ENCODE measurements around the gene DSN1. TPM values are rescaled to one million over a fixed set of nuclear protein-coding genes. Genes with fewer than 3 reads are reported as not detected.

DSN1 gene
- total and polyA plus RNA-seq, 8 donors: 1.9 to 6.3 (median 3.3) TPM

DNA sequence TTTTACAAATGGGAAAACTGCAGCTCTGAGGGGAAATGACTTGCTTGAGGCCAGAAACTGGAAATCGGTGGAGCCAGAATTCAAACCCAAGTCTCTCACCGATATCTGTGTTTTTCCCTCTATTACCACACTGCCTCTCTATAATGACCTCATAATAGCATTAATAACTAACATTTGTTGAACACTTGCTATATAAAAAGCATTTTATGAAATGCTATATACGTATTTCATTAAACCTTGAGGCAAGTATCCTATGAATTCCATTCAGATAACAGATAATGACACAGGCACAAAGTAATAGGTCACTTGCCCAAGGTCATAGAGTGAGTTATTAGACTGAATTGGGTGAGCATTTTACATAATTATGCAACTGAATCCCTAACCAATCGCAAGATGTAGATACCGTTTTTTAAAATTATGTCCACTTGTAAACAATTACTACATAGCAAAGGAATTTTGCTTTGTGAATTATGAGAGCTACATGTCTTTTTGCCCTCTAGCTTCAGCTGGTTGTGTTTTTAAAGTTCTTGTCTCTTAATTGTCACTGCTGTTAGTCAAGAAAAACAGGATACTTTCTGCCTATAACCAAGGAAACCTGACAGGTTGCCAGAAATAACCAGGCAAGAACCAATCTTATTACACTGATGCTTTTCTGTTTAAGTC, 4.7 kb downstream of the DSN1 start:
- intact Hi-C loops (cut with DNase I): no loop called here
- Histone ChIP-seq H3K9me3 (no peaks in the 10 kb centered on the region), H3K36me3 (no peaks in the 10 kb centered on the region), H3K4me3 (no peak overlapping the region), H3K27ac (no peak overlapping the region), H3K27me3 (no peaks in the 10 kb centered on the region), H3K4me1 (no peaks in the 10 kb centered on the region)
- DNase-seq (no peak), ATAC-seq (no peak), FAIRE-seq (no peak)
- TF ChIP-seq, protein P1, sequence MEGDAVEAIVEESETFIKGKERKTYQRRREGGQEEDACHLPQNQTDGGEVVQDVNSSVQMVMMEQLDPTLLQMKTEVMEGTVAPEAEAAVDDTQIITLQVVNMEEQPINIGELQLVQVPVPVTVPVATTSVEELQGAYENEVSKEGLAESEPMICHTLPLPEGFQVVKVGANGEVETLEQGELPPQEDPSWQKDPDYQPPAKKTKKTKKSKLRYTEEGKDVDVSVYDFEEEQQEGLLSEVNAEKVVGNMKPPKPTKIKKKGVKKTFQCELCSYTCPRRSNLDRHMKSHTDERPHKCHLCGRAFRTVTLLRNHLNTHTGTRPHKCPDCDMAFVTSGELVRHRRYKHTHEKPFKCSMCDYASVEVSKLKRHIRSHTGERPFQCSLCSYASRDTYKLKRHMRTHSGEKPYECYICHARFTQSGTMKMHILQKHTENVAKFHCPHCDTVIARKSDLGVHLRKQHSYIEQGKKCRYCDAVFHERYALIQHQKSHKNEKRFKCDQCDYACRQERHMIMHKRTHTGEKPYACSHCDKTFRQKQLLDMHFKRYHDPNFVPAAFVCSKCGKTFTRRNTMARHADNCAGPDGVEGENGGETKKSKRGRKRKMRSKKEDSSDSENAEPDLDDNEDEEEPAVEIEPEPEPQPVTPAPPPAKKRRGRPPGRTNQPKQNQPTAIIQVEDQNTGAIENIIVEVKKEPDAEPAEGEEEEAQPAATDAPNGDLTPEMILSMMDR (IDR thresholded peaks at IDR 0.05): no peak
- 42 to 48% methylated on average over 5 of the region's 5 CpGs for WGBS, 2 donors

DNA sequence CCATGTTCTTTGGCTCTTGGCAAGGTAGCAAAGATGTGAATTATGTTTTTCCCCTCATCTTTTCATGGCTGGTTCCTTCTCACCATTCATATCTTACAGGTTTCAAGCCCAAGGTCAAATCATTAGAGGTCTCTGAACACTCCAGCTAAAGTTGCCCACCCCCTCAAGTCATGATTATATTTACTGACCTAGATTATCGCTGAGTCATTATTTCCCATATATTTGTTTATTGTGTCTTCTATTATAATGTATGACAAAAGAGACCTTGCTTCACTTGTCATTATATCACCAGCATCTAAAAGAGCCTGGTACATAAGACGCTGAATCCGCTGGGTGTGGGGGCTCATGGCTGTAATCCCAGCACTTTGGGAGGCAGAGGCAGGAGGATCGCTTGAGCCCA, 12.4 kb downstream of the DSN1 start:
- DNase-seq (no peak), ATAC-seq (no peak), FAIRE-seq (no peak)
- Histone ChIP-seq H3K36me3 (no peaks in the 10 kb centered on the region), H3K4me1 (no peaks in the 10 kb centered on the region), H3K4me3 (no peak overlapping the region), H3K27ac (no peak overlapping the region), H3K9me3 (no peaks in the 10 kb centered on the region), H3K27me3 (no peaks in the 10 kb centered on the region)
- intact Hi-C loops (cut with DNase I): no loop called here
- TF ChIP-seq, protein P1 (IDR thresholded peaks at IDR 0.05): no peak
- WGBS, 2 donors: 90 to 95% methylated on average over 4 of the region's 4 CpGs

DNA sequence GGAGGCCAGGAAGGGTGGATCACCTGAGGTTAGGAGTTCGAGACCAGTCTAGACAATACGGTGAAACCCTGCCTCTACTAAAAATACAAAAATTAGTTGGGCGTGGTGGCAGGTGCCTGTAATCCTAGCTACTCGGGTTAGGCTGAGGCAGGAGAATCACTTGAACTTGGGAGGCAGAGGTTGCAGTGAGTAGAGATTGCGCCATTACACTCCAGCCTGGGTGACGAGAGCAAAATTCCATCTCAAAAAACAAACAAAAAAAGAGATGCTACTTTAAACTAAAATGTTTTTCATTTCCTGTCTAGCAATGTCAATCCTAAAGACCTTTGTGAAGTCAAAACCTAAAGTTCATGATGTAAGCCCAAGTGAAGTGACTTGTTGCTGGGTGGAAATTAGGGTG, 12.9 kb downstream of the DSN1 start:
- FAIRE-seq: no peak
- ATAC-seq: no peak
- no peaks in the 10 kb centered on the region for H3K9me3 ChIP-seq
- TF ChIP-seq, protein P1 (IDR thresholded peaks at IDR 0.05): no peak
- no peak overlapping the region for H3K4me3 ChIP-seq
- H3K27me3 ChIP-seq: no peaks in the 10 kb centered on the region
- H3K4me1 ChIP-seq: no peaks in the 10 kb centered on the region
- no peaks in the 10 kb centered on the region for H3K36me3 ChIP-seq
- H3K27ac ChIP-seq: no peak overlapping the region
- DNase-seq: no peak
- 91 to 94% methylated on average over 6 of the region's 6 CpGs for WGBS, 2 donors
- intact Hi-C loops (cut with DNase I): no loop called here

DNA sequence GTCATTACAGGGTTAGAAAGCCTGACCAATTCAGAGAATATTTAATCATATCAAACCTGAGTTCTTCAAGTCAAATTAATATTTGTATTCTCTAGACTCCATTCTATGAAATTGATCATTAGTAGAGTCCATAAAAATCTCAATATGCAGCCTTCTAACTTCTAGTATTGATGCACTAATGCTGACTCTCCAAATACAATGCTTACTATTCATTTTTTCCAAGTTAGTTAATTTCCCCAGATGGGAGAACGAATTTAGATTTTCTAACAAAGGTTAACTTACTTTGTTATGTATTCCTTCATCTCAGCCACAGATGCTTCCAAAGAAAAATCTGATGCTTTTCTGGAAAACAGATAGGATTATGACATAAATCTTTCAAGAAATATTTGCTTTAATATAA, 15.3 kb downstream of the DSN1 start:
- H3K27ac ChIP-seq: no peak overlapping the region

DNA sequence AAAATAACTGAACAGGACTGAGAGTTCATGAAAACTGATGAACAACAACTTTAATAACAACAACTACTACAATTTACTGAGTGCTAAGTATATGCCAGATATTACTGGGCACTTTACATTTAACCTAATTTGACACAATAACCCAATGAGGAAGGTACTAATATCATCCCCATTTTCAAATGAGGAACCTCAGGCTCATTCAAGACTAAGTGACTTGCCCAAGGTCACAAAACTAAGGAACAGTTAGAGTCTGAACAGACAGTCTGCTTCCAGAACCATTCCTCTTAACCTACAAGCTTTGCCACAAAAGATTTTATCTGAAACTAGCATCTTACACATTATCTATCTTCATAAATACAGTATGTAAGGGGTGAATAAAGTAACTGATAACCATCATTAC, 17.1 kb downstream of the DSN1 start:
- no peak for FAIRE-seq
- no peak for DNase-seq
- no peaks in the 10 kb centered on the region for H3K4me1 ChIP-seq
- no peak overlapping the region for H3K27ac ChIP-seq
- ATAC-seq: no peak
- no peaks in the 10 kb centered on the region for H3K27me3 ChIP-seq
- intact Hi-C loops (cut with DNase I): no loop called here
- no peaks in the 10 kb centered on the region for H3K9me3 ChIP-seq
- H3K36me3 ChIP-seq: peaks cover 0 to 6% (median 0%) of the 10 kb centered on the region in 3 donors
- no peak overlapping the region for H3K4me3 ChIP-seq
- TF ChIP-seq, protein P1 (IDR thresholded peaks at IDR 0.05): no peak

More for the DNA sequence above, 15.3 kb downstream of the DSN1 start:
- Histone ChIP-seq H3K4me3 (no peak overlapping the region), H3K27me3 (no peaks in the 10 kb centered on the region), H3K4me1 (no peaks in the 10 kb centered on the region), H3K36me3 (no peaks in the 10 kb centered on the region), H3K9me3 (no peaks in the 10 kb centered on the region)
- 91 to 98% methylated on average over 1 of the region's 1 CpG for WGBS, 2 donors
- TF ChIP-seq, protein P1 (IDR thresholded peaks at IDR 0.05): no peak
- ATAC-seq (no peak), DNase-seq (no peak), FAIRE-seq (no peak)
- intact Hi-C loops (cut with DNase I): no loop called here
